Activated T-cell treated with anti-CD3 and anti-CD28 coated beads, Interleukin-2, amount 50 U/mL, for 24 hours (primary cell): ENCODE data around the gene TGM1.

ENCODE experiments used
- DNase-seq: peaks from one replicate; pipeline ENCODE4 v3.0.0-alpha.2; 2020
- H3K27ac Mint-ChIP-seq: 2 replicates; pipeline ENCODE4 v1.8.0; 2020; ENCODE audit warnings: mild to moderate bottlenecking, mixed read lengths
- H3K27me3 Mint-ChIP-seq: 2 replicates; pipeline ENCODE4 v1.8.0; 2020; ENCODE audit warnings: mixed read lengths
- H3K36me3 Mint-ChIP-seq: 2 replicates; pipeline ENCODE4 v1.8.0; 2020; ENCODE audit warnings: low read depth, mixed read lengths
- H3K4me1 Mint-ChIP-seq: 2 replicates; pipeline ENCODE4 v1.8.0; 2020; ENCODE audit warnings: low read depth, mixed read lengths
- H3K4me3 Mint-ChIP-seq: 2 replicates; pipeline ENCODE4 v1.8.0; 2020; ENCODE audit warnings: mild to moderate bottlenecking, moderate library complexity, mixed read lengths
- H3K9me3 Mint-ChIP-seq: 2 replicates; pipeline ENCODE4 v1.8.0; 2020; ENCODE audit warnings: mixed read lengths

Gene TGM1

GRCh38 chr14:24262821-24263733 is at the start of gene TGM1:
Gene TGM1 (minus strand): TSS chr14:24263177. CDS start chr14:24262352, 825 bp downstream.
- no peaks in the 10 kb centered on the region for H3K9me3 Mint-ChIP-seq
- no peak for DNase-seq
- no peak within 1 kb of the TSS for H3K4me3 Mint-ChIP-seq
- peaks cover 40% of the 10 kb centered on the region for H3K36me3 Mint-ChIP-seq
- no peaks in the 10 kb centered on the region for H3K4me1 Mint-ChIP-seq
- H3K27me3 Mint-ChIP-seq = no peaks in the 10 kb centered on the region
- no peak within 1 kb of the TSS for H3K27ac Mint-ChIP-seq

- H3K27ac Mint-ChIP-seq = peak overlapping the region; percentile 87
- no peak for DNase-seq
- H3K9me3 Mint-ChIP-seq = no peaks in the 10 kb centered on the region
- H3K36me3 Mint-ChIP-seq = peaks cover 65% of the 10 kb centered on the region
- no peaks in the 10 kb centered on the region for H3K27me3 Mint-ChIP-seq
- peak overlapping the region; percentile 80 for H3K4me3 Mint-ChIP-seq
- H3K4me1 Mint-ChIP-seq = peaks cover 78% of the 10 kb centered on the region
Observed at GRCh38 chr14:24311837-24312615, 49.0 kb upstream of the TGM1 start.

DNA sequence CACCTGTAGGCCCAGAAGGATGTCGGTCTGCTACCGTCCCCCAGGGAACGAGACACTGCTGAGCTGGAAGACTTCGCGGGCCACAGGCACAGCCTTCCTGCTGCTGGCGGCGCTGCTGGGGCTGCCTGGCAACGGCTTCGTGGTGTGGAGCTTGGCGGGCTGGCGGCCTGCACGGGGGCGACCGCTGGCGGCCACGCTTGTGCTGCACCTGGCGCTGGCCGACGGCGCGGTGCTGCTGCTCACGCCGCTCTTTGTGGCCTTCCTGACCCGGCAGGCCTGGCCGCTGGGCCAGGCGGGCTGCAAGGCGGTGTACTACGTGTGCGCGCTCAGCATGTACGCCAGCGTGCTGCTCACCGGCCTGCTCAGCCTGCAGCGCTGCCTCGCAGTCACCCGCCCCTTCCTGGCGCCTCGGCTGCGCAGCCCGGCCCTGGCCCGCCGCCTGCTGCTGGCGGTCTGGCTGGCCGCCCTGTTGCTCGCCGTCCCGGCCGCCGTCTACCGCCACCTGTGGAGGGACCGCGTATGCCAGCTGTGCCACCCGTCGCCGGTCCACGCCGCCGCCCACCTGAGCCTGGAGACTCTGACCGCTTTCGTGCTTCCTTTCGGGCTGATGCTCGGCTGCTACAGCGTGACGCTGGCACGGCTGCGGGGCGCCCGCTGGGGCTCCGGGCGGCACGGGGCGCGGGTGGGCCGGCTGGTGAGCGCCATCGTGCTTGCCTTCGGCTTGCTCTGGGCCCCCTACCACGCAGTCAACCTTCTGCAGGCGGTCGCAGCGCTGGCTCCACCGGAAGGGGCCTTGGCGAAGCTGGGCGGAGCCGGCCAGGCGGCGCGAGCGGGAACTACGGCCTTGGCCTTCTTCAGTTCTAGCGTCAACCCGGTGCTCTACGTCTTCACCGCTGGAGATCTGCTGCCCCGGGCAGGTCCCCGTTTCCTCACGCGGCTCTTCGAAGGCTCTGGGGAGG is 47.9 kb upstream of the TGM1 start, which contains the start of gene LTB4R:
Gene LTB4R (plus strand): TSS at position 857 of the 959 bp plus-strand sequence. CDS start 4,150 bp downstream, outside the sequence.
- H3K36me3 Mint-ChIP-seq = peaks cover 75% of the 10 kb centered on the region
- peak within 1 kb of the TSS; percentile 87 for H3K27ac Mint-ChIP-seq
- H3K4me3 Mint-ChIP-seq = peak within 1 kb of the TSS; percentile 80
- peaks cover 72% of the 10 kb centered on the region for H3K4me1 Mint-ChIP-seq
- peak; percentile 81 for DNase-seq
- H3K9me3 Mint-ChIP-seq = no peaks in the 10 kb centered on the region
- H3K27me3 Mint-ChIP-seq = no peaks in the 10 kb centered on the region

DNA sequence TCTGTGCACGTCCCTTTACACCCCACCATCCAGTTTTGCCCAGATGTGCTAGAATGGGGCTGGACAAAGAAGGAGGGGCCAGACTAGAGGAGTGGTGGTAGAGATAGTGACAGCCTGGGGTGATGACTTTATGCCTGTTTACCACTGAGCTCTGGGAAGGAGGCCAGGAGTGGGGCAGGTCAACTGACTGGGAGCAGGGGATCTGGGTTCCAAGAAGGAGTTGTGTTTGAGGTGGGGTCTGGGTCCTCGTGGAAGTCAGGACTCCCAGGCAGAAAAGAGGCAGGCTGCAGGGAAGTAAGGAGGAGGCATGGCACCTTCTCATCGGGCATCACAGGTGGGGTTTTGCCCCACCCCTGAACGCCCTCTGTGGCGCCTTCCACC is 47.3 kb upstream of the TGM1 start:
- Mint-ChIP-seq H3K4me1 (peaks cover 72% of the 10 kb centered on the region), H3K27me3 (no peaks in the 10 kb centered on the region), H3K9me3 (no peaks in the 10 kb centered on the region), H3K36me3 (peaks cover 79% of the 10 kb centered on the region), H3K4me3 (peak overlapping the region; percentile 80), H3K27ac (peak overlapping the region; percentile 70)
- DNase-seq = no peak

GRCh38 chr14:24309538-24310264 is 46.7 kb upstream of the TGM1 start, which contains the start of gene LTB4R2:
Gene LTB4R2 (plus strand): TSS chr14:24310140. CDS start chr14:24310665, 525 bp downstream.
- peaks cover 67% of the 10 kb centered on the region for H3K4me1 Mint-ChIP-seq
- H3K9me3 Mint-ChIP-seq = no peaks in the 10 kb centered on the region
- no peaks in the 10 kb centered on the region for H3K27me3 Mint-ChIP-seq
- peak within 1 kb of the TSS; percentile 70 for H3K27ac Mint-ChIP-seq
- H3K4me3 Mint-ChIP-seq = peak within 1 kb of the TSS; percentile 80
- H3K36me3 Mint-ChIP-seq = peaks cover 80% of the 10 kb centered on the region
- DNase-seq = no peak

DNA sequence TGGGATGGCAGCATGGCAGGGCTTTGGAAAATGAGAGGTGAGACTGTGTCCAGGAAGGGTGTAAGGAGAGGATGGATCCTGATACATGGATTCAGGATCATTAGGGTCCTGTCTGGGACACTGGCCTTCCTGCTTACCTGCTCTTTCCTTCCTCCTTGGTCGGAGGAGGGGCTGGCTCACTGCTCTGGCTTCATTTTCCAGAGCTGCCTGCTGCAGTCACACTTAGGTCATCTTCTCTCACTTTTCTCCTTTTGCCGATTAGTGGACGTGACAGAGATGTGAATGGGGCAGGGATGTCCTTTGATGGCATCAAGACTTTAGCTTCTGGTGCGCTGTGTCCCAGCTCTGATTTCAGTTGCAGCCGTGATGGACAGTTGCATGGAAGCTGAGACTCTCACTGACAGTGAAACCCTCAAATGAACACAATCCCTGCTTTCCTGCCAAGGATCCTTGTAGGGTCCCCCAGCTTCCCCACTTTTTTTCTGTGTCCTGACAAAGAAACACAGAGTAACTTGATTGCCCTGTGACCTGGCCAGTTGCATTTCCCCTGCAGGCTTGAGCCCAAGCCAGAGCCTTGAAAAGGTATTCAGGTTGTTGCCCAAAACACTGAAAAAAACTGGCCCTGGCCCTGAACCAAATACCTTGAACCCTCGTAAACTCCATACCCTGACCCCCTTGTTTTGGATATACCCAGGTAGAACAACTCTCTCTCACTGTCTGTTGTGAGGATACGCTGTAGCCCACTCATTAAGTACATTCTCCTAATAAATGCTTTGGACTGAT is 45.6 kb upstream of the TGM1 start:
- H3K27ac Mint-ChIP-seq = peak overlapping the region; percentile 57
- DNase-seq = no peak
- no peaks in the 10 kb centered on the region for H3K9me3 Mint-ChIP-seq
- peaks cover 56% of the 10 kb centered on the region for H3K4me1 Mint-ChIP-seq
- H3K27me3 Mint-ChIP-seq = no peaks in the 10 kb centered on the region
- H3K36me3 Mint-ChIP-seq = peaks cover 80% of the 10 kb centered on the region
- H3K4me3 Mint-ChIP-seq = no peak overlapping the region

- Mint-ChIP-seq H3K4me1 (peaks cover 48% of the 10 kb centered on the region), H3K4me3 (no peak within 1 kb of the TSS), H3K27ac (peak within 1 kb of the TSS; percentile 57), H3K9me3 (no peaks in the 10 kb centered on the region), H3K27me3 (no peaks in the 10 kb centered on the region), H3K36me3 (peaks cover 85% of the 10 kb centered on the region)
- DNase-seq = peak; percentile 67
Observed at GRCh38 chr14:24307575-24308341, 44.8 kb upstream of the TGM1 start, which contains the start of gene CIDEB. Gene CIDEB (minus strand): TSS chr14:24307977. CDS start chr14:24307858, 119 bp downstream.

GRCh38 chr14:24307156-24307574 is 44.2 kb upstream of the TGM1 start:
- Mint-ChIP-seq H3K9me3 (no peaks in the 10 kb centered on the region), H3K4me1 (peaks cover 47% of the 10 kb centered on the region), H3K4me3 (no peak overlapping the region), H3K36me3 (peaks cover 87% of the 10 kb centered on the region), H3K27ac (peak overlapping the region; percentile 16), H3K27me3 (no peaks in the 10 kb centered on the region)
- no peak for DNase-seq

- no peaks in the 10 kb centered on the region for H3K9me3 Mint-ChIP-seq
- H3K36me3 Mint-ChIP-seq = peaks cover 98% of the 10 kb centered on the region
- H3K4me1 Mint-ChIP-seq = peaks cover 46% of the 10 kb centered on the region
- H3K27ac Mint-ChIP-seq = no peak overlapping the region
- no peaks in the 10 kb centered on the region for H3K27me3 Mint-ChIP-seq
- DNase-seq = no peak
- no peak overlapping the region for H3K4me3 Mint-ChIP-seq
Observed at GRCh38 chr14:24304019-24304387, 41.0 kb upstream of the TGM1 start.

GRCh38 chr14:24300326-24300980 is 37.5 kb upstream of the TGM1 start:
- peak overlapping the region; percentile 92 for H3K4me3 Mint-ChIP-seq
- peak overlapping the region; percentile 96 for H3K27ac Mint-ChIP-seq
- no peak for DNase-seq
- peaks cover 76% of the 10 kb centered on the region for H3K36me3 Mint-ChIP-seq
- peaks cover 60% of the 10 kb centered on the region for H3K4me1 Mint-ChIP-seq
- no peaks in the 10 kb centered on the region for H3K27me3 Mint-ChIP-seq
- no peaks in the 10 kb centered on the region for H3K9me3 Mint-ChIP-seq

GRCh38 chr14:24299255-24300191 is 36.5 kb upstream of the TGM1 start, which contains the start of the genes DHRS1 and NOP9:
Gene DHRS1 (minus strand): TSS chr14:24299780. CDS start chr14:24299106, 674 bp downstream.
Gene NOP9 (plus strand): TSS chr14:24299850. CDS start chr14:24299955, 105 bp downstream.
- peak; percentile 97 for DNase-seq
- H3K27ac Mint-ChIP-seq = peak within 1 kb of the TSS; percentile 96
- peak within 1 kb of the TSS; percentile 92 for H3K4me3 Mint-ChIP-seq
- no peaks in the 10 kb centered on the region for H3K27me3 Mint-ChIP-seq
- H3K4me1 Mint-ChIP-seq = peaks cover 60% of the 10 kb centered on the region
- H3K9me3 Mint-ChIP-seq = no peaks in the 10 kb centered on the region
- H3K36me3 Mint-ChIP-seq = peaks cover 75% of the 10 kb centered on the region
